Bone marrow (tissue), 2 donors: ENCODE data around the gene IQSEC1.

Experiments
- DNase-seq, 2 donors: peaks; one replicate each; lab custom pipeline; 2025; lab: John Stamatoyannopoulos, UW

The IQSEC1 gene

DNA sequence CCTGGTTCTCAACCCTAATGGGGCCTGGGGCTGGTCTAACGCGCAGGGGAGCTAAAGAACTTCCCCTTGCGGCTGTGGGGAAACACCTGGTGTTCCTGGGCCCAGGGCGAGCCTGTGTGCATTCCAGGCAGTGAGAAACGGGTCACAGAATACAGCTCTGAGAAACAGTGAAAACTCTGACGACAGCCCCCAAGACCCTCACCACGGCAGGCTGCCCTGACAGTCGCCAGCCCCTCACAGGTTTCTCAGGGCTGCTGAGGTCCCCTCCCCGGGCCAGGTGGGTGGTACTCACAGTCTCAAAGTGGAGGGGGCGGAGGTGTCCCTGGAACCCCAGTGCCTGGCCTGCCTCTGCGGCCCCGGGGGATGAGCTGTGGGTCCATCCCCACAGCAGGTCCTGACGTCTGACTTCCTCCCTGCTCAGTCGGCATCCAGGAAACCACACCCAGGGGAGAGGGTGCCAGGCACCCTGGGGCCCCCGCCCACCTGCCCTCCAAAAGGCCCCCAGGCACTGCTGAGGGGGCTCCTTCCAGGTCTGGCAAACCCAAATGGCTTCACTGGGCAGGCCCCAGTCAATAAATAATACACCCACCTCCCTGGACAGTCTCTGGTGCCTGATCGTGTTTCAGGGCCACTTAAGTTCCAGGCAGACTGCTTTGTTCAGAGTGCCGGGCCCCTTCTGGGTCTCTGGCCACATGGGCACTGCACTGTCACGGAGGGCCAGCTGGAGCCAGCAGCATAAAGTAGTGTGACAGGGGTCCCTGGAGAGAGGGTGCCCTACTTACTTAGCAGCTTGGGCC is 57.7 kb downstream of the IQSEC1 start:
- peak; percentile 25 to 49 for DNase-seq

DNA sequence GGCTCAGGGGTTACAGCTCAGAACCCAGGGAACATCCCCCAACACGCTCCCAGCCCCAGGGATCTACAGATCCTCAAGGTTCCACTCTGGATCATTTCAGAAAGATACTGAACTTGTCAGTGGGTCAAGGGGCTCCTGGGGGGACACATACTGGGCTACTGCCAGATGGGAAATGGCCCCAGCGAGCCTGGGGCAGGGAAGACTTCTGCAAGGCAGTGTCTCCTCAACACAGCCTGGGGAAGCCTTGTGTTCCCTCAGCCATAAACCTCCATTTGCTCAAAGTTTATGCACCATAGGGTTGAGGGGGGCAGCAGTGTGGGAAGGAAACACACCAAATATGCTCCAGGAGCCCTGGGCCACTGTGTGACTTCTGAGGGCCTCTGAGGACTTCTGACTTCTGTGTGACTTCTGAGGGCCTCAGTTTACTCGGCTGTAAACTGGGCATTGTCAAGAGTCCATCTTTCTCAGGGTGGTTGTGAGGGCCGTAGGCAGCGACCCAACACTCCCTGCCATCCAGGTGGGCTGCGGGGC is 58.4 kb downstream of the IQSEC1 start:
- no peak for DNase-seq

GRCh38 chr3:13013994-13014754 is 59.1 kb downstream of the IQSEC1 start:
- DNase-seq, result no peak

DNA sequence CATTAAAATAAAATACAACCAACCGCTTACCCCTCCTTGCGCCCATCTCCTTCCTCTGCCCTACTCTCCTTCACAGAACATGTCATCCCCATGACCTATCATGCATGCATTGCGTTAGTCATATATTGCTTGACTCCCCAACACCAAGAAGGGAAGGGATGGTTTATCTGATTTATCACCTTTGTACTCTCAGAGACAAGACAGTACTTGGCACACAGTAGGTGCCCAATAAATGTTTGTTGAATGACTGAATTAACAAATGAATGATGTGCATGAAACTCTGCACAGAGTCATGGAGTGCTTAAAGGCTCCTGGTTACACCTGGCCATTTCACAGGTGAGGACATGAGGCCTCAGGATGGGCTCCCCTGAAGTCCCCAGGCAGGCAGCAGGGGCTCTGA is 59.7 kb downstream of the IQSEC1 start:
- no peak for DNase-seq

- DNase-seq, result no peak
Observed at GRCh38 chr3:13013151-13013561, 60.1 kb downstream of the IQSEC1 start.

- peak; percentile 70 to 95 for DNase-seq
Observed at GRCh38 chr3:13012221-13012691, 61.0 kb downstream of the IQSEC1 start.

- peak; percentile 53 to 65 for DNase-seq
Observed at GRCh38 chr3:13011573-13012220, 61.5 kb downstream of the IQSEC1 start.

DNA sequence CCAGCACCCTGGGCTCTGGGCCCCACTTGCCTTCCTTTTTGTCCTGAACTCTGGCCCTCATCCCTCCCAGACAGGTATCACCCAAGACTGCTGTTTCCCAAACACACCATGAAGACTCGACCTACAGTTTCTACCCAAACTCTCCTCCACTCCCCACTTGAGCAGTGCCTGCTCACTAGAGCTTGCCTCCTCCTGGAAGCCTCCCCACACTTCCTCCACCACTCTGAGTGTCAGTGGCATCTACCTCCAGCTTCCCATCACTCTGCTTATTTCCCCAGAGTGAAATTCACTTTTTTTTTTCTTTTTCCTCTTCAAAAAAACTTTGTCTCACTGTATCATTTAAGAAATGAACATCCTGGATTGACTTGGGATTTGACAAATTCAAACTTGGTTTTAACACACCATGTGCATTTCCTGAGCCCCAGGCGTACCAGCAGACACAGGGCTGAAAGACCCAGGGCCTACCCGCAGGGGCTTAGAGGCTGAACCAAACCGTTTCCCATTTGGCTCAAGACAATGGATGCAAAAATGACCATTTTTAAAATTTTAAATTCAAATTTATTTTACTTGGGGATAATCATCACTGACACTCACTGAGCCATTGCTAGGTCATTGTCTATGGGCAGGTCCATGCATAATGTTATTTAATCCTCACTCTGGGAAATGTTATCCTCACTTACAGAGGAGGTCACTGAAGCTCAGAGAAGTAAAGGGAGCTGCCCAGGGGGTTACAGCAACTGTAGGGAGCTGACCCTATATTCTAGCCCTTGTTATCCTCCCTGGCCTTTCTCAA is 62.3 kb downstream of the IQSEC1 start:
- DNase-seq, result no peak

DNA sequence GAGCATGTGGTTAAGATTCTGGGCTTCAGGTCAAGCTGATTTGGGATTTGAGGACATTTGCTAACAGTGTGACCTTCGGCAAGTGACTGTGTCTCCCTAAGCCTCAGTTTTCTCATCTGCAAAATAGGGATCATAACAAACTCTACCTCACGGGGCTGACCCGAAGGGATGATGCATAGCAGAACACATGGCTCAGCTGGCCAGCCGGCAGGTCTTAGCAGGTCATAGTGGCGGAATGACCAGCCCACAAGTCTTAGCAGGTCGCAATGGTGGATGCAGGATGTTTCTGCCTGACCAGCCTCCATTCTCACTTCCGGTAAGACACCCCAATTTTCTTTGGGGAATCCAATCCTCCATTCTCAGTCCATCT is 63.3 kb downstream of the IQSEC1 start:
- DNase-seq, result no peak

DNA sequence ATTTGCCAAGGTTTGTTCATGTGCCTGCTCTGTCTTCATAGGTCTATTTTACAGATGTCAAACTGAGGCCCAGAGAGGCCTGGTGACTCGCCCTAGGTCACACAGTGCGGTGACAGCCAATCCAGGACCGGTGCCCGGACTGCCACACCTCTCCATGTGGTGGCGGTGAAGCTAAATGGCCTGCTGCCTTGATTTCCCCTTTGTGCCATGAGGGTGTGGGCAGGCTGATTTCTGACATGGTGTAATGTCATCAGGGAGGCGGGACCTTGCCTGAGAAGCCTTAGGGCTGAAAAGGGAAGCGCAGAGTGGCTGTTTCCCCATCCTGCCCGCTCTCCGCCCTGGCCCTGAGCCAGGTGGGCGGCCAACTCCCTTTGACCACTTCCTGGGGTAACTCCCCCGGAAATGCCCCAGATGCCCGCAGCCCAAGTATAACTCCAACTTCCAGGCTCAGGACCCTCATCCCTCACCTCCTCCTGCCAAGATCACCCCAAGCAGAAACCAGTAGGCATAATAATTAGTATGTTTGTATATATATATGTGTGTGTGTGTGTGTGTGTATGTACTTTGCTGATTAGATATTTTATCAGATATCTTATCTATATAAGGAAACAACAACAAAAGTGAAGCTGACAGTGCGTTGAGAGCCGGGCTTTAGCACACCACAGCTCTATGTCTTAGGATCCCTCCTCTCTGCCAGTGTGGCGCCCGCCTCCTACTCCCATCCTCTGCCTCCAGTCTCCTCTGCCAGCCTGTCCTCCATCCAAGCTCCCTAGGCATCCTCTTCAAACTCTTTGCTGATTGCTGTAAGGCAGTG is 63.9 kb downstream of the IQSEC1 start:
- DNase-seq, result peak; percentile 72

DNA sequence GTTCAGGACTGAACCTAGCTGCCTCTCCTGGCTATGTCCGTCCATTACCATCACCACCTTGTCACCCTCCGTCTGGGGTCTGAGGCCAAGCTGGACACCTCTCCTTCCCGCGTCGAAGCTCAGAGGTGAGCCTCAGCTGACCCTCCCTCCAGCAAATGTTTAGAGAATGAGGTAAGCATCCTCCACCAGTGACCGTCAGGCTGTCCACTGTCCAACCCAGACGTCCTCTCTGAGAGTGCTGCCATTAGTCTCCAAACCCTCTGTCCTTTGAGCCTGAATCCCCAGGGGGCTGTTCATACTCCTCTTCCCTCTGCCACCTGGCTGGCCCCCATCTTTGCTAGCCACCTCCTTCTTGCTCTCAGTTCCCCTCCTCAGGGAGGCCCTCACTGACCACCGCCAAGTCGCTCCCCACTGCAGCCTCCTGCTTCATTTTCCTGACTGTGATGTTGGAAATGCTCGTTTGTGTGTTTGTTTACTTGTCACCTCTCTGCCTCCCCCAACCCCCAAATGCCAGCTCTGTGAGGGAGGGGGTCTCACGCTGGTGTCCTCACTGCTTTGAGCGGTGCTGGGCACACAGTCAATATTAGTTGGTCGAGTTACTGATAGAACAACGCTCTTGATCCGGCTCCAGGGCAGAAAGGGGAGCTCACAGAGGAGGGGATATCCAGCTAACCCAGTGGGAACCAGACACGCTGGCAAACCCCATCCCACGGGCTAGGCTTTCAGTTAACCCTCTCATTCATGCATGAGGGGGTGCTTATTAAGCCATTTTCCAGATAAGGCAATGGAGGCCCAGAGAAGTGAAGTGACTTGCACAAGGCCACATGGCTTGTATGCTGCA is 64.9 kb downstream of the IQSEC1 start:
- DNase-seq, result no peak

GRCh38 chr3:13007251-13007941 is 65.8 kb downstream of the IQSEC1 start:
- no peak for DNase-seq

- DNase-seq, result no peak
Observed at GRCh38 chr3:13006216-13006990, 66.8 kb downstream of the IQSEC1 start.

DNA sequence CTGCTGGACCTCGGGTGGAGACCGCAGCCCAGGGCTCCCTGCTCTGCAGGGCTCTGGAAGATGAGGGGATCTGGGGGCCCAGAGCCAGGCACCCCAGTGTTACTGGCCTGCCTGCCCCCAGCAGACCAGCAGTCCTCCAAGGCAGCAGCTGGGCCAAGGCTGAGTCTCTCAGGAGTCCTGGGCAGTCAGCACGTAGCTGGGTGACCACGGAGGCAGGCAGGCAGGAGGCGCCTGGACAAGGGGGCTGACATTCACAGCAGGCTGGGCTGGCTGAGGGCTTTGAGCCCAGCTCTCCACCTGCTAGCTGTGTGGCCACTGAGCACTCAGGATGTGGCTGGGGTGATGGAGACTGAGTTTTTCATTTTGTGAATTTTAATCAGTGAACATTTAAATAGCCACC is 67.9 kb downstream of the IQSEC1 start:
- no peak for DNase-seq

- DNase-seq, result no peak
Observed at GRCh38 chr3:13004376-13004775, 68.9 kb downstream of the IQSEC1 start.

- DNase-seq, result no peak
Observed at GRCh38 chr3:13003608-13004007, 69.6 kb downstream of the IQSEC1 start.

DNA sequence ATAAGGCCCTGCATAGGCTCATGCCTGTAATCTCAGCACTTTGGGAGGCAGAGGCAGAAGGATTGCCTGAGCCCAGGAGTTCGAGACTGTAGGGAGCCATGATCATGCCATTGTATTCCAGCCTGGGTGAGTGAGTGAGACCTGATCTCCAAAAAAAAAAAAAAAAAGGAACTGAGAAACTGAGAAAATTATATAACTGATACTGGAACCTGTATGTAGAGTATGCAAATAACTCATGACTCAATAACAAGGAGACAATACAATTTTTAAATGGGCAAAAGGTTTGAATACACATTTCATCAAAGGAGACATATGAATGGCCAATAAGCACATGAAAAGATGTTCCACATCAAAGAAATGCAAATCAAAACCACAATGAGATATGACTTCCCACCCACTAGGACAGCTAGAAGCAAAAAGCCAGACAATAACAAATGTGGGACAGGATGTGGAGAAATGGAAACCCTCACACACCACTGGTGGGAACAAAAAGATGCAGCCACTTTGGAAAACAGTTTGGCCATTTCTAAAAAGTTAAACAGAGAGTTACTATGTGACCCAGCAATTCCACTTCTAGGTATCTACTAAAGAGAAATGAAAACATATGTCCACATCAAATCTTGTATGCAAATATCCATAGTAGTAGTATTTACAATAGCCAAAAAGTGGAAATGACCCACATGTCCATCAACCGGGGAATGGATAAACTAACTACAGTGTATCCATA is 70.7 kb downstream of the IQSEC1 start:
- DNase-seq, result no peak
